HG03159 (cell line): Measurements from ENCODE around the gene PPP1R12B.
"Not testable (repeated sequence)": the region's sequence is repeated elsewhere in the genome, so short reads cannot be mapped to it uniquely, and the experiment has no call there.

ENCODE experiments used
- ATAC-seq: cut with Tn5 transposase; IDR thresholded peaks from one replicate; pipeline ENCODE4 v1.9.1; 2021; ENCODE audit warnings: mild to moderate bottlenecking, moderate library complexity; ENCODE audit not compliant: unreplicated experiment

The PPP1R12B gene

GRCh38 chr1:202348005-202348508 lies 442 bp upstream of the PPP1R12B start:
- ATAC-seq, result no peak

GRCh38 chr1:202349206-202349928 lies 868 bp downstream of the PPP1R12B start:
- no peak for ATAC-seq

GRCh38 chr1:202351725-202352124 lies 3.2 kb downstream of the PPP1R12B start:
- ATAC-seq, result no peak

GRCh38 chr1:202352583-202353197 lies 4.2 kb downstream of the PPP1R12B start:
- ATAC-seq, result not testable (repeated sequence)

GRCh38 chr1:202355944-202356553 lies 7.5 kb downstream of the PPP1R12B start:
- ATAC-seq, result no peak

GRCh38 chr1:202357506-202357905 lies 9.0 kb downstream of the PPP1R12B start:
- no peak for ATAC-seq

GRCh38 chr1:202361224-202361623 lies 12.7 kb downstream of the PPP1R12B start:
- ATAC-seq, result no peak

GRCh38 chr1:202361701-202362100 lies 13.2 kb downstream of the PPP1R12B start:
- no peak for ATAC-seq

GRCh38 chr1:202362212-202362611 lies 13.7 kb downstream of the PPP1R12B start:
- no peak for ATAC-seq

GRCh38 chr1:202365092-202365815 lies 16.8 kb downstream of the PPP1R12B start:
- no peak for ATAC-seq

- ATAC-seq, result no peak
Observed at GRCh38 chr1:202367271-202367670, 18.8 kb downstream of the PPP1R12B start.

- not testable (repeated sequence) for ATAC-seq
Observed at GRCh38 chr1:202370906-202371305, 22.4 kb downstream of the PPP1R12B start.

GRCh38 chr1:202374099-202374498 lies 25.6 kb downstream of the PPP1R12B start:
- ATAC-seq, result no peak

GRCh38 chr1:202375175-202375574 lies 26.7 kb downstream of the PPP1R12B start:
- not testable (repeated sequence) for ATAC-seq

- no peak for ATAC-seq
Observed at GRCh38 chr1:202376247-202376646, 27.7 kb downstream of the PPP1R12B start.

- ATAC-seq, result not testable (repeated sequence)
Observed at GRCh38 chr1:202379884-202380529, 31.5 kb downstream of the PPP1R12B start.

- ATAC-seq, result not testable (repeated sequence)
Observed at GRCh38 chr1:202380535-202380934, 32.0 kb downstream of the PPP1R12B start.

- not testable (repeated sequence) for ATAC-seq
Observed at GRCh38 chr1:202381867-202382266, 33.4 kb downstream of the PPP1R12B start.

GRCh38 chr1:202395831-202396230 lies 47.3 kb downstream of the PPP1R12B start:
- not testable (repeated sequence) for ATAC-seq

- no peak for ATAC-seq
Observed at GRCh38 chr1:202397256-202397655, 48.8 kb downstream of the PPP1R12B start.

- not testable (repeated sequence) for ATAC-seq
Observed at GRCh38 chr1:202398439-202398838, 49.9 kb downstream of the PPP1R12B start.
